GM23338 (cell line): ENCODE data around the gene SH3RF3.

Experiments
- EZH2phosphoT487 ChIP-seq: fragments of 200-600 bp; sonication (generic); IDR thresholded peaks from one replicate; pipeline ENCODE4 v1.8.1; 2018; ENCODE audit warnings: antibody characterized with exemption; ENCODE audit not compliant: unreplicated experiment
- POLR2AphosphoS5 ChIP-seq: IDR thresholded peaks from 2 replicates; pipeline ENCODE4 v1.6.1; 2016; ENCODE audit warnings: antibody characterized with exemption, low read depth
- TF ChIP-seq, protein P1 (sequence below), 2 experiments: fragments of 200-600 bp in 1 of 2; sonication (generic) in 1 of 2; conservative IDR thresholded peaks; 2 replicates each; pipeline versions ENCODE4 v1.5.1 to v1.6.1; 2016 to 2017; ENCODE audit warnings: antibody characterized with exemption in 2 of 2, low read depth in 2 of 2, mild to moderate bottlenecking in 2 of 2, moderate library complexity in 1 of 2

GRCh38 chr2:109356324-109357035 lies 227.5 kb downstream of the SH3RF3 start:
- TF ChIP-seq, protein P1, sequence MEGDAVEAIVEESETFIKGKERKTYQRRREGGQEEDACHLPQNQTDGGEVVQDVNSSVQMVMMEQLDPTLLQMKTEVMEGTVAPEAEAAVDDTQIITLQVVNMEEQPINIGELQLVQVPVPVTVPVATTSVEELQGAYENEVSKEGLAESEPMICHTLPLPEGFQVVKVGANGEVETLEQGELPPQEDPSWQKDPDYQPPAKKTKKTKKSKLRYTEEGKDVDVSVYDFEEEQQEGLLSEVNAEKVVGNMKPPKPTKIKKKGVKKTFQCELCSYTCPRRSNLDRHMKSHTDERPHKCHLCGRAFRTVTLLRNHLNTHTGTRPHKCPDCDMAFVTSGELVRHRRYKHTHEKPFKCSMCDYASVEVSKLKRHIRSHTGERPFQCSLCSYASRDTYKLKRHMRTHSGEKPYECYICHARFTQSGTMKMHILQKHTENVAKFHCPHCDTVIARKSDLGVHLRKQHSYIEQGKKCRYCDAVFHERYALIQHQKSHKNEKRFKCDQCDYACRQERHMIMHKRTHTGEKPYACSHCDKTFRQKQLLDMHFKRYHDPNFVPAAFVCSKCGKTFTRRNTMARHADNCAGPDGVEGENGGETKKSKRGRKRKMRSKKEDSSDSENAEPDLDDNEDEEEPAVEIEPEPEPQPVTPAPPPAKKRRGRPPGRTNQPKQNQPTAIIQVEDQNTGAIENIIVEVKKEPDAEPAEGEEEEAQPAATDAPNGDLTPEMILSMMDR (conservative IDR thresholded peaks at IDR 0.05; ENCODE audit: low read depth in 2 of 2), result no peak
- TF ChIP-seq EZH2phosphoT487 (no peak), POLR2AphosphoS5 (no peak)
